PC-9 (cell line): ENCODE results near the gene CEP89. TPM values are rescaled to one million over a fixed set of nuclear protein-coding genes. Genes with fewer than 3 reads are reported as not detected.

Experiments used
- BruUV-seq: library from RNA; stranded (reverse); fragments of 400-500 nt; replicated peaks from 2 replicates; lab custom pipeline; 2021; lab: Mats Ljungman, UMichigan
- CTCF ChIA-PET: fragments of 300-600 bp; sonication (Branson Sonifier 250); formaldehyde crosslinking; loops from one replicate; lab custom pipeline; 2022; ENCODE audit warnings: antibody characterized with exemption; lab: Charles Lee
- POLR2A ChIA-PET: fragments of 300-600 bp; sonication (Branson Sonifier 250); formaldehyde crosslinking; loops from one replicate; lab custom pipeline; 2022; ENCODE audit warnings: antibody characterized with exemption; ENCODE audit not compliant: unreplicated experiment; lab: Charles Lee
- DNase-seq, 2 experiments: peaks; one replicate each; pipeline versions ENCODE4 v3.0.0 to v3.0.0-alpha.2; 2015 to 2022; ENCODE audit warnings: mixed read lengths in 1 of 2
- H2AFZ ChIP-seq: fragments of 200-600 bp; sonication (generic); 2 replicates; pipeline ENCODE4 v1.8.1; 2017; ENCODE audit warnings: antibody characterized with exemption
- H3F3A ChIP-seq: fragments of 200-600 bp; sonication (generic); 2 replicates; pipeline ENCODE4 v1.8.1; 2017; ENCODE audit warnings: antibody characterized with exemption, mild to moderate bottlenecking, low read depth; ENCODE audit not compliant: insufficient read depth
- H3K27ac ChIP-seq: fragments of 200-600 bp; sonication (generic); 2 replicates; pipeline ENCODE4 v1.6.1; 2016; ENCODE audit warnings: mixed run types
- H3K27me3 ChIP-seq: fragments of 200-600 bp; sonication (generic); 2 replicates; pipeline ENCODE4 v1.6.1; 2016; ENCODE audit warnings: low read depth, mixed run types; ENCODE audit not compliant: insufficient read depth
- H3K36me3 ChIP-seq: fragments of 200-600 bp; sonication (generic); 2 replicates; pipeline ENCODE4 v1.6.1; 2016; ENCODE audit warnings: low read depth, mixed run types
- H3K4me1 ChIP-seq: fragments of 200-600 bp; sonication (generic); replicated peaks from 2 replicates; pipeline ENCODE4 v1.6.1; 2016; ENCODE audit warnings: mixed run types; ENCODE audit not compliant: insufficient read depth
- H3K4me2 ChIP-seq: fragments of 200-600 bp; sonication (generic); 2 replicates; pipeline ENCODE4 v1.6.1; 2017; ENCODE audit warnings: mixed run types
- H3K4me3 ChIP-seq: fragments of 200-600 bp; sonication (generic); 2 replicates; pipeline ENCODE4 v1.6.1; 2016; ENCODE audit warnings: mixed run types
- H3K79me2 ChIP-seq: fragments of 200-600 bp; sonication (generic); 2 replicates; pipeline ENCODE4 v1.6.1; 2017; ENCODE audit warnings: low read depth, mixed run types
- H3K9me2 ChIP-seq: fragments of 200-600 bp; sonication (generic); 2 replicates; pipeline ENCODE4 v1.8.1; 2017; ENCODE audit warnings: mild to moderate bottlenecking; ENCODE audit not compliant: insufficient read depth
- H3K9me3 ChIP-seq: fragments of 200-600 bp; sonication (generic); 2 replicates; pipeline ENCODE4 v1.8.1; 2016; ENCODE audit warnings: low read depth; ENCODE audit not compliant: insufficient read depth
- H4K20me1 ChIP-seq: fragments of 200-600 bp; sonication (generic); 2 replicates; pipeline ENCODE4 v1.8.1; 2017; ENCODE audit not compliant: insufficient read depth
- CTCF ChIP-seq: fragments of 200-600 bp; sonication (generic); conservative IDR thresholded peaks from 2 replicates; pipeline ENCODE4 v1.6.1; 2017; ENCODE audit warnings: mixed run types, antibody characterized with exemption, mild to moderate bottlenecking, moderate library complexity
- EZH2 ChIP-seq: fragments of 200-600 bp; sonication (generic); IDR thresholded peaks from 2 replicates; pipeline ENCODE4 v1.8.0; 2017; ENCODE audit warnings: antibody characterized with exemption, low read depth
- intact Hi-C: fragments of 100-400 bp; cut with micrococcal nuclease; formaldehyde crosslinking; loops from one replicate; pipeline ENCODE4 v1.10.0; 2022; ENCODE audit not compliant: unreplicated experiment
- total RNA-seq: library from RNA; stranded (reverse); gene quantifications from 2 replicates; pipeline ENCODE4 v1.2.3, GENCODE V29; 2021

CEP89 gene
- total RNA-seq, 1 experiment from 2014 or later: 33.6 TPM

- no peaks in the 10 kb centered on the region for H3K79me2 ChIP-seq
- no peaks in the 10 kb centered on the region for H3K9me3 ChIP-seq
- CTCF ChIA-PET: no interaction called here
- H2AFZ ChIP-seq: no peak overlapping the region
- no peaks in the 10 kb centered on the region for H3K36me3 ChIP-seq
- no peaks in the 10 kb centered on the region for H3F3A ChIP-seq
- no peaks in the 10 kb centered on the region for H3K9me2 ChIP-seq
- H3K27me3 ChIP-seq: no peaks in the 10 kb centered on the region
- BruUV-seq: no TSS peak
- POLR2A ChIA-PET: no interaction called here
- no peak for DNase-seq
- no peaks in the 10 kb centered on the region for H4K20me1 ChIP-seq
- no peak for TF ChIP-seq CTCF
- TF ChIP-seq EZH2: no peak
- no peak overlapping the region for H3K27ac ChIP-seq
- no peak overlapping the region for H3K4me2 ChIP-seq
- intact Hi-C loops: no loop called here
- H3K4me1 ChIP-seq: no peaks in the 10 kb centered on the region
- no peak overlapping the region for H3K4me3 ChIP-seq
These were observed 107.9 kb downstream of the CEP89 start for GRCh38 chr19:32863841-32864240.

- Histone ChIP-seq H3F3A (no peaks in the 10 kb centered on the region), H3K4me3 (no peak overlapping the region), H3K27me3 (no peaks in the 10 kb centered on the region), H3K4me2 (no peak overlapping the region), H3K4me1 (no peaks in the 10 kb centered on the region), H3K9me2 (no peaks in the 10 kb centered on the region), H2AFZ (no peak overlapping the region), H4K20me1 (no peaks in the 10 kb centered on the region), H3K36me3 (no peaks in the 10 kb centered on the region), H3K9me3 (no peaks in the 10 kb centered on the region), H3K79me2 (no peaks in the 10 kb centered on the region), H3K27ac (no peak overlapping the region)
- no TSS peak for BruUV-seq
- TF ChIP-seq CTCF: no peak
- ChIA-PET CTCF (no interaction called here), POLR2A (no interaction called here)
- no peak for DNase-seq
- intact Hi-C loops: no loop called here
These were observed 108.5 kb downstream of the CEP89 start for GRCh38 chr19:32863301-32863700.

GRCh38 chr19:32862741-32863140 is 109.0 kb downstream of the CEP89 start:
- Histone ChIP-seq H3K4me1 (no peaks in the 10 kb centered on the region), H3K79me2 (no peaks in the 10 kb centered on the region), H3K36me3 (no peaks in the 10 kb centered on the region), H3K4me3 (no peak overlapping the region), H3K4me2 (no peak overlapping the region), H3K27me3 (no peaks in the 10 kb centered on the region), H3F3A (no peaks in the 10 kb centered on the region), H3K27ac (no peak overlapping the region), H3K9me2 (no peaks in the 10 kb centered on the region), H4K20me1 (no peaks in the 10 kb centered on the region), H3K9me3 (no peaks in the 10 kb centered on the region), H2AFZ (no peak overlapping the region)
- BruUV-seq: no TSS peak
- ChIA-PET CTCF (no interaction called here), POLR2A (no interaction called here)
- intact Hi-C loops: no loop called here
- TF ChIP-seq EZH2 (no peak), CTCF (no peak)
- DNase-seq: no peak
